HepG2 (cell line): ENCODE results near the gene NSD2. TPM values are rescaled to one million over a fixed set of nuclear protein-coding genes. Genes with fewer than 3 reads are reported as not detected.

Source experiments
- CCDC6 ChIP-seq: sonication (generic); formaldehyde crosslinking; IDR thresholded peaks from 2 replicates; pipeline ENCODE4 v1.8.1; 2022; ENCODE audit warnings: mild to moderate bottlenecking, missing genetic modification reagents, moderate library complexity
- CEBPB ChIP-seq: IDR thresholded peaks from 2 replicates; pipeline ENCODE4 v1.6.1; 2011; ENCODE audit warnings: low read depth, low read length, improper control_type of control experiment, borderline replicate concordance
- EEA1 ChIP-seq: sonication (generic); formaldehyde crosslinking; IDR thresholded peaks from 2 replicates; pipeline ENCODE4 v1.5.1; 2020; ENCODE audit warnings: mild to moderate bottlenecking, missing genetic modification reagents, borderline replicate concordance
- GABPA ChIP-seq, 2 experiments: IDR thresholded peaks; 2 replicates each; pipeline ENCODE4 v1.6.1; 2011 to 2016; ENCODE audit warnings: low read depth in 2 of 2, low read length in 1 of 2, missing biosample characterization in 1 of 2, missing genetic modification characterization in 1 of 2
- GPN1 ChIP-seq: sonication (generic); formaldehyde crosslinking; IDR thresholded peaks from 2 replicates; pipeline ENCODE4 v1.5.1; 2020; ENCODE audit warnings: missing genetic modification reagents, borderline replicate concordance
- IRX3 ChIP-seq: sonication (generic); formaldehyde crosslinking; IDR thresholded peaks from 2 replicates; pipeline ENCODE4 v1.8.1; 2023; ENCODE audit warnings: mild to moderate bottlenecking, low read depth, missing genetic modification reagents, borderline replicate concordance
- ISX ChIP-seq: sonication (generic); formaldehyde crosslinking; conservative IDR thresholded peaks from 2 replicates; pipeline ENCODE4 v1.5.0; 2020; ENCODE audit warnings: missing genetic modification reagents
- KDM3A ChIP-seq: IDR thresholded peaks from 2 replicates; pipeline ENCODE4 v1.6.1; 2018; ENCODE audit warnings: low read depth, missing compliant biosample characterization
- MXD4 ChIP-seq: IDR thresholded peaks from 2 replicates; pipeline ENCODE4 v1.6.1; 2016; ENCODE audit warnings: mild to moderate bottlenecking, missing biosample characterization, missing genetic modification reagents
- MXI1 ChIP-seq: IDR thresholded peaks from 3 replicates; pipeline ENCODE4 v1.6.1; 2012; ENCODE audit warnings: low read depth, low read length, inconsistent platforms, borderline replicate concordance
- REXO4 ChIP-seq: sonication (generic); formaldehyde crosslinking; IDR thresholded peaks from 2 replicates; pipeline ENCODE4 v1.8.0; 2022; ENCODE audit warnings: missing genetic modification reagents, mild to moderate bottlenecking, borderline replicate concordance
- SMAD3 ChIP-seq: sonication (generic); formaldehyde crosslinking; IDR thresholded peaks from 2 replicates; pipeline ENCODE4 v1.4.0; 2020; ENCODE audit warnings: missing genetic modification reagents
- SMC3 ChIP-seq: IDR thresholded peaks from 2 replicates; pipeline ENCODE4 v1.6.1; 2011; ENCODE audit warnings: low read length, improper control_type of control experiment
- SOX13 ChIP-seq, 3 experiments: fragments of 450-650 bp in 1 of 3; sonication (generic) in 1 of 3; formaldehyde crosslinking in 1 of 3; IDR thresholded peaks in 2 of 3; conservative IDR thresholded peaks in 1 of 3; 2 replicates each; pipeline versions ENCODE4 v1.5.0 to v1.6.1; 2016 to 2020; ENCODE audit warnings: antibody characterized with exemption in 1 of 3, mild to moderate bottlenecking in 1 of 3, missing compliant biosample characterization in 1 of 3, missing genetic modification reagents in 1 of 3, moderate library complexity in 1 of 3
- SP1 ChIP-seq, 2 experiments: fragments of 450-650 bp in 1 of 2; sonication (generic) in 1 of 2; formaldehyde crosslinking in 1 of 2; IDR thresholded peaks; 2 replicates each; pipeline versions ENCODE4 v1.4.0 to v1.6.1; 2016 to 2020; ENCODE audit warnings: missing genetic modification reagents in 1 of 2
- ZBTB21 ChIP-seq: sonication (generic); formaldehyde crosslinking; IDR thresholded peaks from 2 replicates; pipeline ENCODE4 v1.4.0; 2020; ENCODE audit warnings: missing genetic modification reagents
- ZFP41 ChIP-seq: sonication (generic); formaldehyde crosslinking; IDR thresholded peaks from 2 replicates; pipeline ENCODE4 v1.4.0; 2020; ENCODE audit warnings: mild to moderate bottlenecking, missing genetic modification reagents, borderline replicate concordance
- ZIK1 ChIP-seq: sonication (generic); formaldehyde crosslinking; IDR thresholded peaks from 2 replicates; pipeline ENCODE4 v1.5.0; 2020; ENCODE audit warnings: mild to moderate bottlenecking, low read depth, missing genetic modification reagents, borderline replicate concordance
- ZMAT3 ChIP-seq: sonication (generic); formaldehyde crosslinking; conservative IDR thresholded peaks from 2 replicates; pipeline ENCODE4 v1.7.0; 2021; ENCODE audit warnings: missing genetic modification reagents
- ZNF17 ChIP-seq: sonication (generic); formaldehyde crosslinking; IDR thresholded peaks from 2 replicates; pipeline ENCODE4 v1.5.0; 2020; ENCODE audit warnings: mild to moderate bottlenecking, missing genetic modification reagents
- ZNF383 ChIP-seq: sonication (generic); formaldehyde crosslinking; IDR thresholded peaks from 2 replicates; pipeline ENCODE4 v1.4.0; 2020; ENCODE audit warnings: missing genetic modification reagents, mild to moderate bottlenecking, borderline replicate concordance
- ZNF484 ChIP-seq: sonication (generic); formaldehyde crosslinking; IDR thresholded peaks from 2 replicates; pipeline ENCODE4 v1.5.1; 2020; ENCODE audit warnings: mild to moderate bottlenecking, low read depth, missing genetic modification reagents, borderline replicate concordance
- ZNF670 ChIP-seq: sonication (generic); formaldehyde crosslinking; IDR thresholded peaks from 2 replicates; pipeline ENCODE4 v1.8.0; 2022; ENCODE audit warnings: mild to moderate bottlenecking, missing genetic modification reagents, borderline replicate concordance
- ZNF766 ChIP-seq: sonication (generic); formaldehyde crosslinking; IDR thresholded peaks from 2 replicates; pipeline ENCODE4 v1.5.0; 2020; ENCODE audit warnings: missing genetic modification reagents, borderline replicate concordance
- ZNF841 ChIP-seq: sonication (generic); formaldehyde crosslinking; IDR thresholded peaks from 2 replicates; pipeline ENCODE4 v1.8.1; 2023; ENCODE audit warnings: missing genetic modification reagents, borderline replicate concordance
- ZNF850 ChIP-seq: sonication (generic); formaldehyde crosslinking; conservative IDR thresholded peaks from 2 replicates; pipeline ENCODE4 v1.9.0; 2021; ENCODE audit warnings: mild to moderate bottlenecking, missing genetic modification reagents
- polyA plus RNA-seq, 8 experiments: library from polyadenylated mRNA; depleted of rRNA in 3 of 8; stranded (reverse) in 7 of 8; unstranded in 1 of 8; fragments of >200 nt; fragmentation: Illumina TruSeq in 4 of 8; extraction: Trizol in 4 of 8; gene quantifications; 2 replicates each; pipeline versions ENCODE4 v1.2.1 to v1.2.3, GENCODE V29; 2011 to 2016; ENCODE audit warnings: low read depth in 4 of 8, missing spikeins in 1 of 8, mixed read lengths in 1 of 8; ENCODE audit not compliant: insufficient read depth in 1 of 8
- total RNA-seq, 5 experiments: library from RNA; depleted of rRNA; stranded (reverse); fragments of >200 nt; fragmentation: Illumina TruSeq; extraction: Trizol; gene quantifications; 2 replicates each; pipeline ENCODE4 v1.2.3, GENCODE V29; 2016; ENCODE audit warnings: low read depth in 1 of 5
- TF ChIP-seq, protein P1 (sequence below): IDR thresholded peaks from 2 replicates; pipeline ENCODE4 v1.6.1; 2016; ENCODE audit warnings: missing biosample characterization, missing genetic modification reagents, low read depth
- TF ChIP-seq, protein P2 (sequence below): sonication (generic); formaldehyde crosslinking; IDR thresholded peaks from 2 replicates; pipeline ENCODE4 v1.4.0; 2020; ENCODE audit warnings: missing genetic modification reagents
- TF ChIP-seq, protein P3 (sequence below): sonication (generic); formaldehyde crosslinking; IDR thresholded peaks from 2 replicates; pipeline ENCODE4 v1.8.0; 2022; ENCODE audit warnings: missing genetic modification reagents, low read depth, mild to moderate bottlenecking, borderline replicate concordance

The NSD2 gene
- total and polyA plus RNA-seq, 2 of the 13 experiments (the other 11 are each of a cell fraction or from before 2014, with no cell fraction given), result 22.0 to 65.9 TPM

DNA sequence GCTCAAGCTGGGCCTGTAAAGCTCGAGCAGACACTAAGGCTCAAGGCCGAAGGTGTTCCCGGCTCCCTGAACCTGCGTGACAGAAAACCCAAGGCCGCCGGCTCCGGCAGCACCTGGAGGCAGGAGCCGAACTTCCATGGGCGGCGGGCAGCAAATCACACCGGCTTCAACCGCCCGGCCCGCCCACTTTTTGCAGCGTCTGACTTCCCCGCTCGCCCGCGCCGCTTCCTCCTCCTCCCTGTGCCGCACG is 940 bp upstream of the NSD2 start (continued):
- no peak for TF ChIP-seq ZBTB21
- no peak for TF ChIP-seq SP1 (IDR thresholded peaks at IDR 0.05)
- 0 out of 2 replicates have a peak, but pooled peaks have one; percentile 68 for TF ChIP-seq SP1 (CRISPR knock-in tag; IDR thresholded peaks at IDR 0.05)
- no peak for TF ChIP-seq SOX13 (IDR thresholded peaks at IDR 0.05)
- peak in 1 of 2 experiments; percentile 49; a peak in 1 of 4 replicates for TF ChIP-seq SOX13 (CRISPR knock-in tag; conservative IDR thresholded peaks at IDR 0.05 in 1 of 2, IDR thresholded peaks at IDR 0.05 in 1 of 2)
- TF ChIP-seq MXI1, result peak; percentile 50; the same call in 1 of the 3 replicates
- no peak for TF ChIP-seq ZNF17 (CRISPR knock-in tag)
- no peak for TF ChIP-seq CEBPB
- TF ChIP-seq ZNF841 (CRISPR knock-in tag), result no peak
- no peak for TF ChIP-seq SMAD3 (CRISPR knock-in tag)
- no peak for TF ChIP-seq ZNF484 (CRISPR knock-in tag)
- TF ChIP-seq MXD4 (CRISPR knock-in tag), result no peak
- TF ChIP-seq ZNF850, result no peak
- TF ChIP-seq, protein P1, sequence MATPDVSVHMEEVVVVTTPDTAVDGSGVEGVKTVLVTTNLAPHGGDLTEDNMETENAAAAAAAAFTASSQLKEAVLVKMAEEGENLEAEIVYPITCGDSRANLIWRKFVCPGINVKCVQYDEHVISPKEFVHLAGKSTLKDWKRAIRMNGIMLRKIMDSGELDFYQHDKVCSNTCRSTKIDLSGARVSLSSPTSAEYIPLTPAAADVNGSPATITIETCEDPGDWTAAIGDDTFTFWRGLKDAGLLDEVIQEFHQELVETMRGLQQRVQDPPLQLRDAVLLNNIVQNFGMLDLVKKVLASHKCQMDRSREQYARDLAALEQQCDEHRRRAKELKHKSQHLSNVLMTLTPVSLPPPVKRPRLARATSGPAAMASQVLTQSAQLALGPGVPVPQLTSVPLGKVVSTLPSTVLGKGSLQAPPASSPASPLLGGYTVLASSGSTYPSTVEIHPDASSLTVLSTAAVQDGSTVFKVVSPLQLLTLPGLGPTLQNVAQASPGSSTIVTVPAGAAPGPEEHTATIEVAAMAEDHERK (CRISPR knock-in tag), result no peak
- no peak for TF ChIP-seq GPN1 (CRISPR knock-in tag)
- TF ChIP-seq KDM3A (CRISPR knock-in tag), result no peak
- TF ChIP-seq ISX, result no peak
- peak; percentile 59; the same call in 1 of the 2 replicates for TF ChIP-seq CCDC6 (CRISPR knock-in tag)
- TF ChIP-seq, protein P2, sequence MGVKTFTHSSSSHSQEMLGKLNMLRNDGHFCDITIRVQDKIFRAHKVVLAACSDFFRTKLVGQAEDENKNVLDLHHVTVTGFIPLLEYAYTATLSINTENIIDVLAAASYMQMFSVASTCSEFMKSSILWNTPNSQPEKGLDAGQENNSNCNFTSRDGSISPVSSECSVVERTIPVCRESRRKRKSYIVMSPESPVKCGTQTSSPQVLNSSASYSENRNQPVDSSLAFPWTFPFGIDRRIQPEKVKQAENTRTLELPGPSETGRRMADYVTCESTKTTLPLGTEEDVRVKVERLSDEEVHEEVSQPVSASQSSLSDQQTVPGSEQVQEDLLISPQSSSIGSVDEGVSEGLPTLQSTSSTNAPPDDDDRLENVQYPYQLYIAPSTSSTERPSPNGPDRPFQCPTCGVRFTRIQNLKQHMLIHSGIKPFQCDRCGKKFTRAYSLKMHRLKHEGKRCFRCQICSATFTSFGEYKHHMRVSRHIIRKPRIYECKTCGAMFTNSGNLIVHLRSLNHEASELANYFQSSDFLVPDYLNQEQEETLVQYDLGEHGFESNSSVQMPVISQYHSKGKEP (CRISPR knock-in tag), result no peak
- TF ChIP-seq GABPA (IDR thresholded peaks at IDR 0.05; ENCODE audit: low read depth, low read length), result no peak
- TF ChIP-seq GABPA (CRISPR knock-in tag; IDR thresholded peaks at IDR 0.05; ENCODE audit: low read depth), result no peak
- no peak for TF ChIP-seq ZNF670
- TF ChIP-seq ZIK1 (CRISPR knock-in tag), result no peak
- TF ChIP-seq ZFP41 (CRISPR knock-in tag), result 0 out of 2 replicates have a peak, but pooled peaks have one; percentile 49
- TF ChIP-seq, protein P3, sequence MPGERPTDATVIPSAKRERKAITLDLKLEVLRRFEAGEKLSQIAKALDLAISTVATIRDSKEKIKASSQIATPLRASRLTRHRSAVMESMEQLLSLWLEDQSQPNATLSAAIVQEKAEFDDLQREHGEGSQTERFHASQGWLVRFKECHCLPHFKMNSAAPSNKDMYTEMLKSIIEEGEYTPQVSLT, result 0 out of 2 replicates have a peak, but pooled peaks have one; percentile 28
- no peak; the same call in 1 of the 2 replicates for TF ChIP-seq EEA1 (CRISPR knock-in tag)
- no peak for TF ChIP-seq ZNF766 (CRISPR knock-in tag)
- no peak for TF ChIP-seq SMC3
- no peak for TF ChIP-seq REXO4 (CRISPR knock-in tag)
- 0 out of 2 replicates have a peak, but pooled peaks have one; percentile 30 for TF ChIP-seq ZNF383
- no peak for TF ChIP-seq ZMAT3 (CRISPR knock-in tag)
- no peak for TF ChIP-seq IRX3 (CRISPR knock-in tag)
